ENCODE results near the gene NCAPH2. TPM values are rescaled to one million over a fixed set of nuclear protein-coding genes. Genes with fewer than 3 reads are reported as not detected.

Gene NCAPH2
- total and polyA plus RNA-seq, 2 of the 13 experiments (the other 11 are each of a cell fraction or from before 2014, with no cell fraction given): 28.1 to 64.4 TPM

DNA sequence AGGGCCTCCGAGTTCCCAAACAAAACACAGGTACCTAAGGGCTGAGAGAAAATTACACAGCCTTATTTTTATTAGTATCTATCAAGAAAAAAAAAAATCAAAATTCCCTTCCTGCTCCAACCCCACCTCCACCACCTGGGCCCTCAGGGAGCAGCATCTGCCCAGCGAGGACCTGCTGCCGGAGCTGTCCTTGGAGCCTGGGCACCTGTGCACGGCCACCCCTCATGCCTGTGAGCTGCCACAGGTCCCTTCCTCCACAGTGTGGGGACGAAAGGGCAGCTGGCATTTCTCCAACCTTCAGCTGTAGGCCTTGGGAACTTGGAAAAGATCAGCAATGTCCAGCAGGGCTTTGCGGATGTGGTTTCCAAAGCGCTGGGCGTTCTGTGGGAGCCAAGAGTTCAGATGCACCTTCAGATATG lies 61.0 kb downstream of the NCAPH2 start (continued):
- TF ChIP-seq, protein P1, sequence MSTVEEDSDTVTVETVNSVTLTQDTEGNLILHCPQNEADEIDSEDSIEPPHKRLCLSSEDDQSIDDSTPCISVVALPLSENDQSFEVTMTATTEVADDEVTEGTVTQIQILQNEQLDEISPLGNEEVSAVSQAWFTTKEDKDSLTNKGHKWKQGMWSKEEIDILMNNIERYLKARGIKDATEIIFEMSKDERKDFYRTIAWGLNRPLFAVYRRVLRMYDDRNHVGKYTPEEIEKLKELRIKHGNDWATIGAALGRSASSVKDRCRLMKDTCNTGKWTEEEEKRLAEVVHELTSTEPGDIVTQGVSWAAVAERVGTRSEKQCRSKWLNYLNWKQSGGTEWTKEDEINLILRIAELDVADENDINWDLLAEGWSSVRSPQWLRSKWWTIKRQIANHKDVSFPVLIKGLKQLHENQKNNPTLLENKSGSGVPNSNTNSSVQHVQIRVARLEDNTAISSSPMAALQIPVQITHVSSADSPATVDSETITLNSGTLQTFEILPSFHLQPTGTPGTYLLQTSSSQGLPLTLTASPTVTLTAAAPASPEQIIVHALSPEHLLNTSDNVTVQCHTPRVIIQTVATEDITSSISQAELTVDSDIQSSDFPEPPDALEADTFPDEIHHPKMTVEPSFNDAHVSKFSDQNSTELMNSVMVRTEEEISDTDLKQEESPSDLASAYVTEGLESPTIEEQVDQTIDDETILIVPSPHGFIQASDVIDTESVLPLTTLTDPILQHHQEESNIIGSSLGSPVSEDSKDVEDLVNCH (CRISPR knock-in tag; IDR thresholded peaks at IDR 0.05): no peak
- TF ChIP-seq, protein P2, sequence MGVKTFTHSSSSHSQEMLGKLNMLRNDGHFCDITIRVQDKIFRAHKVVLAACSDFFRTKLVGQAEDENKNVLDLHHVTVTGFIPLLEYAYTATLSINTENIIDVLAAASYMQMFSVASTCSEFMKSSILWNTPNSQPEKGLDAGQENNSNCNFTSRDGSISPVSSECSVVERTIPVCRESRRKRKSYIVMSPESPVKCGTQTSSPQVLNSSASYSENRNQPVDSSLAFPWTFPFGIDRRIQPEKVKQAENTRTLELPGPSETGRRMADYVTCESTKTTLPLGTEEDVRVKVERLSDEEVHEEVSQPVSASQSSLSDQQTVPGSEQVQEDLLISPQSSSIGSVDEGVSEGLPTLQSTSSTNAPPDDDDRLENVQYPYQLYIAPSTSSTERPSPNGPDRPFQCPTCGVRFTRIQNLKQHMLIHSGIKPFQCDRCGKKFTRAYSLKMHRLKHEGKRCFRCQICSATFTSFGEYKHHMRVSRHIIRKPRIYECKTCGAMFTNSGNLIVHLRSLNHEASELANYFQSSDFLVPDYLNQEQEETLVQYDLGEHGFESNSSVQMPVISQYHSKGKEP (CRISPR knock-in tag; IDR thresholded peaks at IDR 0.05): no peak
- TF ChIP-seq ETV5 (CRISPR knock-in tag; IDR thresholded peaks at IDR 0.05; ENCODE audit: borderline replicate concordance) (peak; percentile 52; the same call in 1 of the 2 replicates), ZNF460 (CRISPR knock-in tag; IDR thresholded peaks at IDR 0.05; ENCODE audit: borderline replicate concordance) (peak; percentile 85), SOX13 (IDR thresholded peaks at IDR 0.05) (no peak), SOX13 (CRISPR knock-in tag; conservative IDR thresholded peaks at IDR 0.05 in 1 of 2, IDR thresholded peaks at IDR 0.05 in 1 of 2) (peak in 1 of 2 experiments; percentile 30; a peak in 1 of 4 replicates), KLF16 (CRISPR knock-in tag; IDR thresholded peaks at IDR 0.05) (0 out of 4 replicates have a peak, but pooled peaks of 1 of the 2 experiments have one; percentile 58), GATAD1 (CRISPR knock-in tag; IDR thresholded peaks at IDR 0.05) (peak; percentile 23; the same call in 1 of the 2 replicates), ELF3 (CRISPR knock-in tag; IDR thresholded peaks at IDR 0.05) (peak; percentile 46; the same call in 1 of the 2 replicates), ASH2L (IDR thresholded peaks at IDR 0.05; ENCODE audit: insufficient read length, low read depth, low read length) (peak; percentile 67), RBFOX2 (IDR thresholded peaks at IDR 0.05; ENCODE audit: low read depth, low read length) (no peak), MTA1 (CRISPR knock-in tag; IDR thresholded peaks at IDR 0.05; ENCODE audit: borderline replicate concordance) (0 out of 2 replicates have a peak, but pooled peaks have one; percentile 48), KDM2A (CRISPR knock-in tag; IDR thresholded peaks at IDR 0.05; ENCODE audit: borderline replicate concordance, low read depth) (peak; percentile 31; the same call in 1 of the 2 replicates), BCL6 (CRISPR knock-in tag; IDR thresholded peaks at IDR 0.05) (peak; percentile 15; the same call in 1 of the 2 replicates)
- TF ChIP-seq, protein P3, sequence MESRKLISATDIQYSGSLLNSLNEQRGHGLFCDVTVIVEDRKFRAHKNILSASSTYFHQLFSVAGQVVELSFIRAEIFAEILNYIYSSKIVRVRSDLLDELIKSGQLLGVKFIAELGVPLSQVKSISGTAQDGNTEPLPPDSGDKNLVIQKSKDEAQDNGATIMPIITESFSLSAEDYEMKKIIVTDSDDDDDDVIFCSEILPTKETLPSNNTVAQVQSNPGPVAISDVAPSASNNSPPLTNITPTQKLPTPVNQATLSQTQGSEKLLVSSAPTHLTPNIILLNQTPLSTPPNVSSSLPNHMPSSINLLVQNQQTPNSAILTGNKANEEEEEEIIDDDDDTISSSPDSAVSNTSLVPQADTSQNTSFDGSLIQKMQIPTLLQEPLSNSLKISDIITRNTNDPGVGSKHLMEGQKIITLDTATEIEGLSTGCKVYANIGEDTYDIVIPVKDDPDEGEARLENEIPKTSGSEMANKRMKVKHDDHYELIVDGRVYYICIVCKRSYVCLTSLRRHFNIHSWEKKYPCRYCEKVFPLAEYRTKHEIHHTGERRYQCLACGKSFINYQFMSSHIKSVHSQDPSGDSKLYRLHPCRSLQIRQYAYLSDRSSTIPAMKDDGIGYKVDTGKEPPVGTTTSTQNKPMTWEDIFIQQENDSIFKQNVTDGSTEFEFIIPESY (CRISPR knock-in tag; IDR thresholded peaks at IDR 0.05): peak; percentile 84
- TF ChIP-seq, protein P4, sequence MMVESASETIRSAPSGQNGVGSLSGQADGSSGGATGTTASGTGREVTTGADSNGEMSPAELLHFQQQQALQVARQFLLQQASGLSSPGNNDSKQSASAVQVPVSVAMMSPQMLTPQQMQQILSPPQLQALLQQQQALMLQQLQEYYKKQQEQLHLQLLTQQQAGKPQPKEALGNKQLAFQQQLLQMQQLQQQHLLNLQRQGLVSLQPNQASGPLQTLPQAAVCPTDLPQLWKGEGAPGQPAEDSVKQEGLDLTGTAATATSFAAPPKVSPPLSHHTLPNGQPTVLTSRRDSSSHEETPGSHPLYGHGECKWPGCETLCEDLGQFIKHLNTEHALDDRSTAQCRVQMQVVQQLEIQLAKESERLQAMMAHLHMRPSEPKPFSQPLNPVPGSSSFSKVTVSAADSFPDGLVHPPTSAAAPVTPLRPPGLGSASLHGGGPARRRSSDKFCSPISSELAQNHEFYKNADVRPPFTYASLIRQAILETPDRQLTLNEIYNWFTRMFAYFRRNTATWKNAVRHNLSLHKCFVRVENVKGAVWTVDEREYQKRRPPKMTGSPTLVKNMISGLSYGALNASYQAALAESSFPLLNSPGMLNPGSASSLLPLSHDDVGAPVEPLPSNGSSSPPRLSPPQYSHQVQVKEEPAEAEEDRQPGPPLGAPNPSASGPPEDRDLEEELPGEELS (CRISPR knock-in tag; IDR thresholded peaks at IDR 0.05): no peak; the same call in 1 of the 2 replicates
- TF ChIP-seq, protein P5, sequence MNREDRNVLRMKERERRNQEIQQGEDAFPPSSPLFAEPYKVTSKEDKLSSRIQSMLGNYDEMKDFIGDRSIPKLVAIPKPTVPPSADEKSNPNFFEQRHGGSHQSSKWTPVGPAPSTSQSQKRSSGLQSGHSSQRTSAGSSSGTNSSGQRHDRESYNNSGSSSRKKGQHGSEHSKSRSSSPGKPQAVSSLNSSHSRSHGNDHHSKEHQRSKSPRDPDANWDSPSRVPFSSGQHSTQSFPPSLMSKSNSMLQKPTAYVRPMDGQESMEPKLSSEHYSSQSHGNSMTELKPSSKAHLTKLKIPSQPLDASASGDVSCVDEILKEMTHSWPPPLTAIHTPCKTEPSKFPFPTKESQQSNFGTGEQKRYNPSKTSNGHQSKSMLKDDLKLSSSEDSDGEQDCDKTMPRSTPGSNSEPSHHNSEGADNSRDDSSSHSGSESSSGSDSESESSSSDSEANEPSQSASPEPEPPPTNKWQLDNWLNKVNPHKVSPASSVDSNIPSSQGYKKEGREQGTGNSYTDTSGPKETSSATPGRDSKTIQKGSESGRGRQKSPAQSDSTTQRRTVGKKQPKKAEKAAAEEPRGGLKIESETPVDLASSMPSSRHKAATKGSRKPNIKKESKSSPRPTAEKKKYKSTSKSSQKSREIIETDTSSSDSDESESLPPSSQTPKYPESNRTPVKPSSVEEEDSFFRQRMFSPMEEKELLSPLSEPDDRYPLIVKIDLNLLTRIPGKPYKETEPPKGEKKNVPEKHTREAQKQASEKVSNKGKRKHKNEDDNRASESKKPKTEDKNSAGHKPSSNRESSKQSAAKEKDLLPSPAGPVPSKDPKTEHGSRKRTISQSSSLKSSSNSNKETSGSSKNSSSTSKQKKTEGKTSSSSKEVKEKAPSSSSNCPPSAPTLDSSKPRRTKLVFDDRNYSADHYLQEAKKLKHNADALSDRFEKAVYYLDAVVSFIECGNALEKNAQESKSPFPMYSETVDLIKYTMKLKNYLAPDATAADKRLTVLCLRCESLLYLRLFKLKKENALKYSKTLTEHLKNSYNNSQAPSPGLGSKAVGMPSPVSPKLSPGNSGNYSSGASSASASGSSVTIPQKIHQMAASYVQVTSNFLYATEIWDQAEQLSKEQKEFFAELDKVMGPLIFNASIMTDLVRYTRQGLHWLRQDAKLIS (CRISPR knock-in tag; IDR thresholded peaks at IDR 0.05): 0 out of 2 replicates have a peak, but pooled peaks have one; percentile 17

Data from HepG2 (cell line).